ENCODE measurements around the gene CLPSL2. TPM values are rescaled to one million over a fixed set of nuclear protein-coding genes. Genes with fewer than 3 reads are reported as not detected.

CLPSL2 gene
- total RNA-seq, 1 experiment from 2014 or later: 3.4 TPM

DNA sequence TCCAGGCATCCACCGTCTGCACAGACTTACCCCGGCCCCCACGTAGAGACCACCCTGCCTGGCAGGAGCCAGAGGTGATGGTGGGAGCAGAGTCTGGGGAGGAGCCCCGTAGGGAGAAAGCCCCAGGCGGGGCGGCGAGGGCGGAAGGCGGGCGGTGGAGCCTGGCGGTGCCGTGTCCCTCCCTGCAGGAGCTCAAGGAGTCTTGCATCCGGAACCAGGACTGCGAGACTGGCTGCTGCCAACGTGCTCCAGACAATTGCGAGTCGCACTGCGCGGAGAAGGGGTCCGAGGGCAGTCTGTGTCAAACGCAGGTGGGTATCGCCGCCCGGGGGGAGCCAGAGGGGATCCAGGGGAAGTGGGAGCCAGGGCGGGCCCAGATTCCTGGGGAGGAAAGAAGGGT lies 10.4 kb downstream of the CLPSL2 start:
- Mint-ChIP-seq H3K27ac (no peak overlapping the region), H3K27me3 (ENCODE audit: low read depth) (no peaks in the 10 kb centered on the region), H3K36me3 (no peaks in the 10 kb centered on the region), H3K4me3 (no peak overlapping the region), H3K9me3 (no peaks in the 10 kb centered on the region), H3K4me1 (peaks cover 18% of the 10 kb centered on the region)
- ATAC-seq (no peak), DNase-seq (ENCODE audit: low spot score) (no peak)
- ChIA-PET CTCF (interaction anchor here (0.6 to 2.1 kb wide), 2 partner anchors 169 to 264 kb away, joined by 3 to 5 read pairs; no protein-coding TSS in a partner anchor), POLR2A (no interaction called here)
- TF ChIP-seq ATF2 (CRISPR knock-in tag; IDR thresholded peaks at IDR 0.05; ENCODE audit: borderline replicate concordance, low read depth): no peak

GRCh38 chr6:35787266-35788218 lies 11.1 kb downstream of the CLPSL2 start:
- TF ChIP-seq, protein P1, sequence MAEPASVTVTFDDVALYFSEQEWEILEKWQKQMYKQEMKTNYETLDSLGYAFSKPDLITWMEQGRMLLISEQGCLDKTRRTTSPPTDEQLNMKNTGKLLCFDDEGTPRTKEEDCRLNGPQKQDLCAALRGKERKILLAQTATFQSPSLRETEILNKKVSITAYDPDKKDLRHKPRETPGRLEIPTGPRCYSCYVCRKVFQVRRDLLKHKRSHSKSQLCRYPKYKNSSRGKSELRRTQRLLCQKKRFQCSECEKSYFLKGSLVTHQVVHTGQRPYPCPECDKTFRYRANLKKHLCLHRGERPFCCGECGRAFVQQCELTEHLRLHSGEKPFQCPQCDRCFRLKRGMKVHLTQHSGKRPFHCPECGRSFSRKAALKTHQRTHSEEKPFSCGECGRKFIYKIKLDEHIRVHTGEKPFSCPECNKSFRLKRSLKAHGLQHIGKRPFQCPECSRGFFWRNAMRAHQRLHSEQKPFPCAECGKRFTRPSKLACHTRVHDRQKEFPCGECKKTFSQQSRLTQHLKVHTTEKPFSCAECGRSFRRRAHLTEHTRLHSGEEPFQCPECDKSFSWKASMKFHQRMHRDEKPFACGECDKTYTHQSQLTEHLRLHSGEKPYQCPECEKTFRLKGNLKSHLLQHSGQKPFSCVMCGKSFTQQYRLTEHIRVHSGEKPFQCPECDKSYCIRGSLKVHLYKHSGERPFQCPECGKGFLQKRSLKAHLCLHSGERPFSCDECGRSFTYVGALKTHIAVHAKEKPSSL (CRISPR knock-in tag; conservative IDR thresholded peaks at IDR 0.05): no peak
- TF ChIP-seq CDX4 (CRISPR knock-in tag; IDR thresholded peaks at IDR 0.05; ENCODE audit: borderline replicate concordance) (no peak), GTF2I (CRISPR knock-in tag; conservative IDR thresholded peaks at IDR 0.05) (no peak), ZNF232 (CRISPR knock-in tag; IDR thresholded peaks at IDR 0.05) (no peak), RORB (CRISPR knock-in tag; IDR thresholded peaks at IDR 0.05) (no peak), NFATC4 (CRISPR knock-in tag; IDR thresholded peaks at IDR 0.05) (no peak), ZNF281 (CRISPR knock-in tag; IDR thresholded peaks at IDR 0.05) (no peak)
- TF ChIP-seq, protein P2, sequence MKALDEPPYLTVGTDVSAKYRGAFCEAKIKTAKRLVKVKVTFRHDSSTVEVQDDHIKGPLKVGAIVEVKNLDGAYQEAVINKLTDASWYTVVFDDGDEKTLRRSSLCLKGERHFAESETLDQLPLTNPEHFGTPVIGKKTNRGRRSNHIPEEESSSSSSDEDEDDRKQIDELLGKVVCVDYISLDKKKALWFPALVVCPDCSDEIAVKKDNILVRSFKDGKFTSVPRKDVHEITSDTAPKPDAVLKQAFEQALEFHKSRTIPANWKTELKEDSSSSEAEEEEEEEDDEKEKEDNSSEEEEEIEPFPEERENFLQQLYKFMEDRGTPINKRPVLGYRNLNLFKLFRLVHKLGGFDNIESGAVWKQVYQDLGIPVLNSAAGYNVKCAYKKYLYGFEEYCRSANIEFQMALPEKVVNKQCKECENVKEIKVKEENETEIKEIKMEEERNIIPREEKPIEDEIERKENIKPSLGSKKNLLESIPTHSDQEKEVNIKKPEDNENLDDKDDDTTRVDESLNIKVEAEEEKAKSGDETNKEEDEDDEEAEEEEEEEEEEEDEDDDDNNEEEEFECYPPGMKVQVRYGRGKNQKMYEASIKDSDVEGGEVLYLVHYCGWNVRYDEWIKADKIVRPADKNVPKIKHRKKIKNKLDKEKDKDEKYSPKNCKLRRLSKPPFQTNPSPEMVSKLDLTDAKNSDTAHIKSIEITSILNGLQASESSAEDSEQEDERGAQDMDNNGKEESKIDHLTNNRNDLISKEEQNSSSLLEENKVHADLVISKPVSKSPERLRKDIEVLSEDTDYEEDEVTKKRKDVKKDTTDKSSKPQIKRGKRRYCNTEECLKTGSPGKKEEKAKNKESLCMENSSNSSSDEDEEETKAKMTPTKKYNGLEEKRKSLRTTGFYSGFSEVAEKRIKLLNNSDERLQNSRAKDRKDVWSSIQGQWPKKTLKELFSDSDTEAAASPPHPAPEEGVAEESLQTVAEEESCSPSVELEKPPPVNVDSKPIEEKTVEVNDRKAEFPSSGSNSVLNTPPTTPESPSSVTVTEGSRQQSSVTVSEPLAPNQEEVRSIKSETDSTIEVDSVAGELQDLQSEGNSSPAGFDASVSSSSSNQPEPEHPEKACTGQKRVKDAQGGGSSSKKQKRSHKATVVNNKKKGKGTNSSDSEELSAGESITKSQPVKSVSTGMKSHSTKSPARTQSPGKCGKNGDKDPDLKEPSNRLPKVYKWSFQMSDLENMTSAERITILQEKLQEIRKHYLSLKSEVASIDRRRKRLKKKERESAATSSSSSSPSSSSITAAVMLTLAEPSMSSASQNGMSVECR (CRISPR knock-in tag; IDR thresholded peaks at IDR 0.05; ENCODE audit: borderline replicate concordance): no peak
- TF ChIP-seq, protein P3, sequence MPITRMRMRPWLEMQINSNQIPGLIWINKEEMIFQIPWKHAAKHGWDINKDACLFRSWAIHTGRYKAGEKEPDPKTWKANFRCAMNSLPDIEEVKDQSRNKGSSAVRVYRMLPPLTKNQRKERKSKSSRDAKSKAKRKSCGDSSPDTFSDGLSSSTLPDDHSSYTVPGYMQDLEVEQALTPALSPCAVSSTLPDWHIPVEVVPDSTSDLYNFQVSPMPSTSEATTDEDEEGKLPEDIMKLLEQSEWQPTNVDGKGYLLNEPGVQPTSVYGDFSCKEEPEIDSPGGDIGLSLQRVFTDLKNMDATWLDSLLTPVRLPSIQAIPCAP (CRISPR knock-in tag; IDR thresholded peaks at IDR 0.05): no peak
- TF ChIP-seq, protein P4, sequence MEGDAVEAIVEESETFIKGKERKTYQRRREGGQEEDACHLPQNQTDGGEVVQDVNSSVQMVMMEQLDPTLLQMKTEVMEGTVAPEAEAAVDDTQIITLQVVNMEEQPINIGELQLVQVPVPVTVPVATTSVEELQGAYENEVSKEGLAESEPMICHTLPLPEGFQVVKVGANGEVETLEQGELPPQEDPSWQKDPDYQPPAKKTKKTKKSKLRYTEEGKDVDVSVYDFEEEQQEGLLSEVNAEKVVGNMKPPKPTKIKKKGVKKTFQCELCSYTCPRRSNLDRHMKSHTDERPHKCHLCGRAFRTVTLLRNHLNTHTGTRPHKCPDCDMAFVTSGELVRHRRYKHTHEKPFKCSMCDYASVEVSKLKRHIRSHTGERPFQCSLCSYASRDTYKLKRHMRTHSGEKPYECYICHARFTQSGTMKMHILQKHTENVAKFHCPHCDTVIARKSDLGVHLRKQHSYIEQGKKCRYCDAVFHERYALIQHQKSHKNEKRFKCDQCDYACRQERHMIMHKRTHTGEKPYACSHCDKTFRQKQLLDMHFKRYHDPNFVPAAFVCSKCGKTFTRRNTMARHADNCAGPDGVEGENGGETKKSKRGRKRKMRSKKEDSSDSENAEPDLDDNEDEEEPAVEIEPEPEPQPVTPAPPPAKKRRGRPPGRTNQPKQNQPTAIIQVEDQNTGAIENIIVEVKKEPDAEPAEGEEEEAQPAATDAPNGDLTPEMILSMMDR (IDR thresholded peaks at IDR 0.05): no peak
- TF ChIP-seq, protein P5, sequence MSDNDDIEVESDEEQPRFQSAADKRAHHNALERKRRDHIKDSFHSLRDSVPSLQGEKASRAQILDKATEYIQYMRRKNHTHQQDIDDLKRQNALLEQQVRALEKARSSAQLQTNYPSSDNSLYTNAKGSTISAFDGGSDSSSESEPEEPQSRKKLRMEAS (CRISPR knock-in tag; IDR thresholded peaks at IDR 0.05): no peak
- Mint-ChIP-seq H3K4me3 (no peak overlapping the region), H3K27me3 (ENCODE audit: low read depth) (no peaks in the 10 kb centered on the region), H3K36me3 (no peaks in the 10 kb centered on the region), H3K4me1 (peaks cover 13% of the 10 kb centered on the region), H3K9me3 (no peaks in the 10 kb centered on the region), H3K27ac (no peak overlapping the region)
- DNase-seq (ENCODE audit: low spot score): no peak
- POLR2A ChIA-PET: no interaction called here
- ATAC-seq: no peak
- CTCF ChIA-PET: interaction anchor here (0.6 to 2.1 kb wide), 3 partner anchors 168 to 265 kb away, joined by 3 to 5 read pairs (median 4); no protein-coding TSS in a partner anchor
